GM21786 (cell line): ENCODE results near the gene MTMR1.

Source experiments
- ATAC-seq: cut with Tn5 transposase; IDR thresholded peaks from one replicate; pipeline ENCODE4 v1.9.1; 2021; ENCODE audit not compliant: unreplicated experiment

Gene MTMR1

DNA sequence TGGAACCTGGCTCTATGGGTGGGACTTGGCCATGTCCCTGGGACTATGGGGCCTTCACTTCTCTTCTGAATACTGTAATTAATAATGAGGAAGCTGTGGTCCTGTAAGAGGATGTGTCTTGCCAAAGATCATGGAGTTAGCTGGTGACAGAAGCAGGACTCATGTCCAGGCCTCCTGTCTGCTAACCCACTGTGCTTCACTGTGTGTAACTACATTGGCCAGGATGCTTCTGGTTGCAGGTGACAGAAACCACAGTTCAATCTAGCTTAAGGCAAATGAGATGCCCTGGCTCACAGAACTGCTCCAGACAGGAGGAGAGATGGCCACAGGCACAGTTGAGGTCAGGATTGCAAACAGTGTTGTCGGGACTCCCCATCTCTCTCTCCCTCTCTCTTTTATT, 3.1 kb downstream of the MTMR1 start:
- no peak for ATAC-seq

DNA sequence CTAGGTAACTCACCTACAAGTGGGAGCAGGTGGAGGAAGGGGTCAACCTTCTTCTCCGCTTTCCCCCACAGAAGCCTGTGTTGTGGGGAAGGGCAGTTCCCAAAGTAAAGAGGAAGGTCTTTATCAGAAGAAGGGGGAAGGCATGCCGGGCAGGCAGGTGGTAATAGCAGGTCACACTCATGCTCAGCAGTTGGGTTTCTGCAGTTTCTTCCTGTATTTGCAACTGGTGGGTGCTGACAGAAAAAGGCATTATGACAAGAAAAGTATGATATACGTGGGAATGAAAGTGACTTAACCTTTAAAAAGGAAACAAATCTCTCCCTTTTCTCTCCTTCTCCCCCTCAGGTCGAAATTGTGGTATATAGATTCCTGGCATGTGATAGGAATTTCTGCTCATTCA, 3.7 kb downstream of the MTMR1 start:
- no peak for ATAC-seq

DNA sequence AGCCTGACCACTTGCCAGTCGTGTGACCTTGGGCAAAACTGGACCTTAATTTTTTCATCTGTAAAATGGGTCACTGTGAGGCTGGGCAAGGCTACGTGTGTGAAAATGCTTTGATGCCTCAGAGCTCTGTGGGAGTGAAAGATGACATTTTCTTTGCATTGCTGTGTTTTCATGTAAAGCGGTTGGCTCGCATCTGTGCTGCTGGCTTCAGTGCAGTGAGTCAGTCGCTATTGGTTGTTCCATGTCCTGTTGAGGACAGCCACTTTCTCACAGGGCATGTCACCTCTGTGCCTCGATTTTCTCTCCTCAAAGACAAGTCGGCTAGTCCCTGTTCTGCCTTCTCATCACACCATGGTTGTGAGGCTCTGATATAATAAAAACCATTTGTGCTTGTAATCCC, 4.4 kb downstream of the MTMR1 start:
- no peak for ATAC-seq

DNA sequence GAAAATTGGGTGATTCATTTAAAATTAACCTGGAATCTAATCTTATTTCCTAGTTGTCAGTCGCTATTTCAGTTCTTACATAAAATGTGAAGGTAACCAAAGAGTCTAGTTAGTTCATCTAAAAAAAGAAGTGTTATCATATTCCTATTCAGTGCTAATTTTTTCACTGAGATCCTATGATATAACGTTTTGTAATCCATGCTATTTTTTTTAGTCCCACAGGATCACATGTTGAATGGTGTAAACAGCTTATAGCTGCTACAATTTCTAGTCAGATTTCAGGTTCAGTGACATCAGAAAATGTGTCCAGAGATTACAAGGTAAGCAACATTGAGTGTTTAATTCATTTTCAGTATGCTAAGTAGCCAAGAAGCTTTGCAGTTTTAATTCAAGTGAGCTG, 5.8 kb downstream of the MTMR1 start:
- no peak for ATAC-seq

DNA sequence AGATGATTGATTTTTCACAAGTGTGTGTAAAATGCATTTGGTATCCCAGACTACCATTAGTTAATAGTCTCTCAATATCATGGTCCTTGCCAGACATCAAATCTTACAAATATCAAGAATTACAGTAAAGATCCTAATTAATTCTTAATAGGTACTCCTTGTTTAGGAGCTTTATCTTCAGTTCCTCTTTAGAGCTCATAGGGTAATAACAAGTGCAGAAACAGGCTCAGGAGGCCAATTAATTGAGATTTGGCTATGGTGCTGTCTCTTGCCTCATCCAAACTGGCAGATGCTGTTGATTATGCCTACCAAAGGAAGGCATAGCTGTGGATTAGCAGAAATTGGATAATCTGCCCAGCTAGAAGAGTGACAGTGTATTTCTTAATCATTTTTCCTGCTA, 6.9 kb downstream of the MTMR1 start:
- no peak for ATAC-seq

DNA sequence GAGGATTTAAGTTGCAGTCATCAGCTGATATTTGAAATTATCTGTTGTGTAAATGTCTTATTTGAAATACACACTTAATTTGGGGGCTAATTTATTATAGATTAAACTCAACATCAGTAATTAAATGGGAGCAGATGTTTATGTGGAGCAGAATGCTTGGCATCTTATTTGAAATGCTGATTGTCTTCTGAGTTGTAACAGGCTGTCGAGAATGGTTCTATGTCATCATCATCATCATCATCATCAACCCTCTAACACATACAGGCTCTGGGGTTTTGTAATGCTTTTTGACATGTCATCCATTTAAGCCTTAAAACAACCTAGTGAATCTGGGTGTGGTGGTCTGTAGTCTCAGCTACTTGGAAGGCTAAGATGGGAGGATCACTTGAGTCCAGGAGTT, 8.2 kb downstream of the MTMR1 start:
- no peak for ATAC-seq

DNA sequence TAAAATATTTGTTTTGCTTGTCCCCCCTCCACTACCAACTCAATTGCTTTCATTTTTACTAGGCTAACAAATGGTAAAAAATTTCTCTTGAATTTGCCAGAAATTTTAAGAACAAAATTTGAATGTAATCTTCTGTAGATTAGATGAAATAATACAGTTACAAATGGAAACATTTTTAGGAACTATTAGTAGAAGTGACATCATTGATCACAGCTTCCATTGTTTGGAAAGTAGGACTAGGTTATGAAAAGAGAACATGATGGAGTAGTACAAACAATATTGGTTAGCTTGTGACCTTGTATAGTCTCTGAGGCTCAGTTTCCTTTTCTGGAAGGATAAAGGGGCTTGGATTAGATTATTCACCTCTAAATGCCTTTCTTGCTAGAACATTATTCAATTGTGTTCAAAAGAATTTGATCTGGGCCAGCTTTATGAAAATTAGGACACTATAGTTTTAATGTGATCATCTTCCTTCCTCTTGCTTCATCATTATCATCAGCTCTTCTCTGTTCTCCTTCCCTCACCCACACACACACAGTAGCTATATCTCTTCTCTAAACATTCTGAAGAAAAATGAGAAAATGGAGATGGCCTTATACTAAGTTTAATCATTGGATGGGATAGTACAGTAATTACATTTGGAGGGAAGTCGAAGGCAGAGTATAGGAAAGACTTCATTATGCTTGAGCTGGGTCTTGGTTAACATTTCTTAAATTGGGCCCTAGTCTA, 9.9 kb downstream of the MTMR1 start:
- no peak for ATAC-seq

DNA sequence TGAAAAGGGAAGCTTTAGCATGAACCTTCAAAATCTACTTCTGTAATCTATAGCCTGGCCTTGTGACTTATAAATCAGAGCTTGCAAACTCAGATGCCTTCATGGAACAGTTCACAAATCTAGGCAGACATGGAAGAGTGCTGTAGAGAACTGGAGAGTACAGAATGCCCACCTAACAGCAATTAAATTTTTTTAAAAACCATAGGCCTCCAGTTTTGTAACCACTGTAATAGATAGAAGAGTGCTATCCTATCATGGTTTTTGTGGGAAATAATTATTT, 10.4 kb downstream of the MTMR1 start:
- ATAC-seq: no peak

DNA sequence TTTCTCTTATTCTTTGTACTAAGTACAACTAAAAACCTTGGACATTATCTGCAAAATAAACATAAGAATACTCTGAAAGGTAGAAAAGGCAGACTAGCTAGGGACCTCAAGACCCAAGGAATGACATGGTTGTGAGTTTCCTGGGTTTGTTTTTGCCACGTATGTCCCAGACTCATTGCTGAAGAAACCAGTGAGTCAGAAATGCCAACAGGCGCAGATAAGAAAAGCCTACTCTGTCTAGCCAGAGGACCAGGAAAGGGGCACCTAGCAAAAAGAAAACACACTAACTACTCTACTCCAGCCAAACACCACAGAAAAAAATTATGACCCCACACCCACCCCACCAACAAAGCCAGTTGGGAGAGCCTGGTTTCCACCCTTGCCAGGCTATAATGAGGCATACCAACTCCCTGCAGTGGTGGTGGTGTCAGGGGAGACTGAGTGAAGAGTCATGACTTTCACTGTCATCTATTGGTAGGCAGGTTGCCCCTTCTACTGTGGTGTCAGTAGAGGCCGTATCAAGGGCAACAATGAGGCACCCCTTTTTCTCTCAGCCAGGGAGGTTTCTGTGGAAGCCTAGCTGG, 10.9 kb downstream of the MTMR1 start:
- ATAC-seq: no peak

DNA sequence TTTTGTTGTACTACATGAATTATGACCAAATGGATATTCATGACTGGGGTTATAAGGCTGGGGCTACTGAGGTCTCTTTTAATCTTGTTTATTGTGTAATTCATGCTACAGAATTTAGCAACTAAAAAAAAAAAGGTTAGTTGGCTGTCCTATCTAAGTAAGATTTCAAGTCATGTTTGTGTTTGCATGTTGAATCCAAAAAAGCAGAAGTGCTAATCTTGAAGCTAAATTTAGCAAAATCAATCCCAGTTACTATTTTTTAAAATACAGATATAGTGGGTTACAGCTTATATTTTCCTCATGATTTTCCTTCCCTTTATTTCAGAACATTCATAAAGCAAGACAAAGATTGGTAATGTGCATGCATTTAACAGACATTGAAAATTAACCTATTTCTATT, 19.4 kb downstream of the MTMR1 start:
- no peak for ATAC-seq

DNA sequence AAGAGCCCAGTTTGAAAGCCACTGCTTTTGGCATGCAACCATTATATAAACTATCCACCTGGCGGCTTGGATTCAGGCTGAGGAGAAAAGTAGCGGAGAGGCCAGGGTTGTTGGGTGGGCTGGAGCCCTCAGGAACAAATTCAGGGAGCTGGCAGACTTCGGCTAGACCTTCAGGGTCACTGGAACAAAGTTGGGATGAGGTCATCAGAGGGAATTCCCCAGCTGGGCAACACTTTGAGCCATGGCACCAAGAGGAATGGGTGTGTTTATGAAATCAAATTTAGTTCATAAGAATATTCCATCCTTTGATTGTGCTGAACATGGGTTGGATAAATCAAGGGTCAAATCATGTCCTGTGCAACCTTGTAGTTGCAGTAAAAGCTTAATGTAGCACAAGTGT, 22.0 kb downstream of the MTMR1 start:
- ATAC-seq: no peak

DNA sequence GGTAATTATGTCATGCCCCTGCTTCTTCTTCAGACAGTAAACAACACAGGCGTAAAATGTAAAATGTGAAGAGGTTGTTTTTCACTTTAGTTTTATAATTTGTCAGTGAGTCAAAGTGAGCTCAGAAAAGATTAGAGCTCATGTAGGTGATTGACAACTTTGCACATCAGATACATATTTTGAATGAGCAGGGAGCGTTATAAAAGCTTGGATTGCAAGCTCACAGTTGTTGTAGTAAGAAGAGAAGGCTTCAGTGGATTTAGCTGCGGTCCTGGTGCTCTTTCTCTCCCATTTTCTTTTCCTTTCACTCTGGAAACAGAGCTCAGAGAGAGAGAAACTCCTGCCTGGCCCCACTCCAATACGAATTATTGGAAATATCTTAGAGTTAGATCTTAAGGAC, 26.4 kb downstream of the MTMR1 start:
- ATAC-seq: no peak

DNA sequence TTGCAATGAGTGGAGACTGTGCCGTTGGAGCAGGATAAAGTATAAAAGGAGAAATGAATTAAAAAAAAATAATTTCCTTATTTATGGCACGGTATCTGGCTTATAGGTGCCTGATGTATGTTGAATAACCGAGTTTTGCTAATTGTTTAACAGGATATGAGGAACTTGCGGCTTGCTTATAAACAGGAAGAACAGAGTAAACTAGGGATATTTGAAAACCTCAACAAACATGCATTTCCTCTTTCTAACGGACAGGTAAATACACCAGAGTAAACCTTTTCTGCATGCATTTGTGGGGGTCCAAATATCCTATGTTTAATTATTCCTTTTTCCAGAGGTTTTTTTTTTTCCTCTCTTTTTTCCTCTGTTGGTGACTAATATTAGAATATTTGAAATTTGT, 36.8 kb downstream of the MTMR1 start:
- ATAC-seq: no peak

DNA sequence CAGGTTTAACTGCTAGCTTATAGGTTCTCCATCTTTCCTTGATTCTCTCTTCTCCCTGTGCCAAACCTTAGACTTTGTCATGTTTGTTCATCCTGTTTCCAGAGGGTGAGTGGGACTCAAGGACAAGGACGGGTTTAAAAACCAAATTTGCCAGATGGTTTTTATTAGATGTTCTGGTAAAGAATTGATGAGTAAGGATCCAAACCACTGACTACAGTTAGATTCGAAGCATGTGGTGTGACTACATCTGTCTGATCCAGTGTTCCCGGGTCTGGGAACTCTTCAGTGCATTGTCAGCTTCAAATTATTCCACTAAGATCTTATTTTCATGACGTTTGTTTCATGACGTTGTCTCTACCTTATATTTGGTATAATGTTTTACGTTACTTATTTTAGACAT, 37.5 kb downstream of the MTMR1 start:
- no peak for ATAC-seq

DNA sequence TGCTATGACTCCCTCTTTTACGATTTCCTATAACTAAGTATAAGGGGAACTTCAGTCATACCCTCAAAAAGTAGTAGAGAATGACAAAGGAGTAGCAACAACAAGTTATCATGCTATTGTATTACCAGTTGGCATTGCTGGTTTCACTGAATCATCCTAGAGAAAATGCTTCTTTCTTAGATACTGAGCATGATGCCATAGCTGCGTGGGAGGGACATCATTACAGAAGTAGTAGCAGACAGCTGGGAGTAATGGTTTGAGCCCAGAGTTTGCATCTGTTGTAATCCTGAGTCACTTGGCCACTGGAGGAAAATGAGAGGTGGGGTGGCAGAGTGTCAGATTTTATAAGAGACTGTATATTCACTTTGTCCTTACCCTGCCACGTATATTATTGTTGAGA, 38.6 kb downstream of the MTMR1 start:
- no peak for ATAC-seq

DNA sequence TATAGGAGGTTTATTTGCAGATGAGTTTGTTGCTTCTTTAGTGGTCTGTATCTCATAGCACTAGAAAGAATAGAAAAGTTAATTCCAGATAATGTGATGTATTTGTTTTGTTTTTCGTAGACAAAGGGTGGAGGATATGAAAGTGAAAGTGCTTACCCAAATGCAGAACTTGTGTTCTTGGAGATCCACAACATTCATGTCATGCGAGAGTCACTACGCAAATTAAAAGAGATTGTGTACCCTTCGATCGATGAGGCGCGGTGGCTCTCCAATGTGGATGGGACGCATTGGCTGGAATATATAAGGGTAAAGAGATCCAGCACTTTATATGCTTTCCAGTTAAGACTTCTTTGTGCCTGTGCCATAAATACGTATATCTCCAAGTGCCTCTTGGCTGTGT, 43.3 kb downstream of the MTMR1 start:
- ATAC-seq: no peak

DNA sequence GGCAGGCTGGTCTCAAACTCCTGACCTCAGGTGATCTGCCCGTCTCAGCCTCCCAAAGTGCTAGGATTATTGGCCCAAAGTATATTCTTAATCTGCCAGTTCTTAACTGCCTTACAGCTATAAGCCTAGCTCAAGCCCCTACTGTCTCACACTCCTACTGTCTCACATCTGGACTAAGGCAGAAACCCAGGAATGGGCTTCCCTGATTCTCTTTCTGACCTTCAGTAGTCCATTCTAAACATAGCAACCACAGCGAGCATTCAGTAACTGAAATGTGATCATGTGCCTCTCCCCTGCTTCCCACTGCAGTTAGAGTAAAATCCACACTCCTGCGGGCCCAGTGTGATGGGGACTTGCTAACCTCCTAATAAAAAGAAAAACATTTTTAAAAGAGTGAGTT, 58.9 kb downstream of the MTMR1 start:
- no peak for ATAC-seq

DNA sequence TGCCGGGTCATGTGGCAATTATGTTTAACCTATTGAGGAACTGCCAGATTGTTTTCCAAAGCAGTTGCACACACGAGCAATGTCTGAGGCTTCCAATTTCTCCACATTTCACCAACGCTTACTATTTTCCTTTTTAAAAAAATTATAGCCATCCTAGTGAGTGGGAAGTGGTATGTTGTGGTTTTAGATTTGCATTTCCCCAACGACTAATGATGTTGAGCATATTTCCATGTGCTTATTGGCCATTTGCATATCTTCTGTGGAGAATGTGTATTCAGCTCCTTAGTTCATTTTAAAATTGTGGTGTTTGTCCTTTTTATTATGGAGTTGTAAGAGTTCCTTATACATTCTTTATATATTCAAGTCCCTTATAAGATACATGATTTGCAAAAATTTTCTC, 60.2 kb downstream of the MTMR1 start:
- ATAC-seq: no peak

DNA sequence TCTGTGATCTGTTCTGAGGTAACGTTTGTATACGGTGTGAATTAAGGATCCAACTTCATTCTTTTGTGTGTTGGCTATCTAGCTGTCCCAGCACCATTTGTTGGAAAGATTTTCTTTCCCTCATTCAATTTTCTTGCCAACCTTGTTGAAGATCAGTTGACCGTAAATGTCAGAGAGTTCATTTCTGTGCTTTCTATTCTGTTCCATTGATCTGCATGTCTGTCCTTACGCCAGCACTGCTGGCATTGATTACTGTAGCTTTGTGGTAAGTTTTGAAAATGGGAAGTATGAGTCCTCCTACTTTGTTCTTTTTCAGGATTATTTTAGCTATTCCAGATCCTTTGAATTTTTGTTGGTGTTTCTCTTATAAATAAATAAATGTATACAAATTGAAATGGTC, 60.8 kb downstream of the MTMR1 start:
- no peak for ATAC-seq

DNA sequence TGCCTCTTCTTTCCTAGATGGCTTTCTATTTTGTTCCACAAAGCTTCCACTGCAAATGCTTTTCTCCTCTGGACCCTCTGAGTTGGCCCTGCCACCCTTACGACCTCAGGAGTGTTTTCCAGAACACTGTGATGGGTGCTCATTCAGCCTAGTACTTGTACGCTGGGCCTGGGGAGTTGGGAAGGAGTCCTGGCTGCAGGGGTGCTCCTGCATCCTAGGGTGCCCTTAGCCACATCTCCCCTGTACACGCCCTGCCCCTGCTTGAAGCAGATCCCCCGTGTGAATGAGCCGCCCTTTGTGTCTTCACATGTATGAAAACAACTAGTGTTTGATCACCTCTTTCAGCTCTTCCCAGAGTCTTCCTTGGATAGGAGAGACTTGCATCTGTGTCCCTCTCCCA, 64.2 kb downstream of the MTMR1 start:
- no peak for ATAC-seq

DNA sequence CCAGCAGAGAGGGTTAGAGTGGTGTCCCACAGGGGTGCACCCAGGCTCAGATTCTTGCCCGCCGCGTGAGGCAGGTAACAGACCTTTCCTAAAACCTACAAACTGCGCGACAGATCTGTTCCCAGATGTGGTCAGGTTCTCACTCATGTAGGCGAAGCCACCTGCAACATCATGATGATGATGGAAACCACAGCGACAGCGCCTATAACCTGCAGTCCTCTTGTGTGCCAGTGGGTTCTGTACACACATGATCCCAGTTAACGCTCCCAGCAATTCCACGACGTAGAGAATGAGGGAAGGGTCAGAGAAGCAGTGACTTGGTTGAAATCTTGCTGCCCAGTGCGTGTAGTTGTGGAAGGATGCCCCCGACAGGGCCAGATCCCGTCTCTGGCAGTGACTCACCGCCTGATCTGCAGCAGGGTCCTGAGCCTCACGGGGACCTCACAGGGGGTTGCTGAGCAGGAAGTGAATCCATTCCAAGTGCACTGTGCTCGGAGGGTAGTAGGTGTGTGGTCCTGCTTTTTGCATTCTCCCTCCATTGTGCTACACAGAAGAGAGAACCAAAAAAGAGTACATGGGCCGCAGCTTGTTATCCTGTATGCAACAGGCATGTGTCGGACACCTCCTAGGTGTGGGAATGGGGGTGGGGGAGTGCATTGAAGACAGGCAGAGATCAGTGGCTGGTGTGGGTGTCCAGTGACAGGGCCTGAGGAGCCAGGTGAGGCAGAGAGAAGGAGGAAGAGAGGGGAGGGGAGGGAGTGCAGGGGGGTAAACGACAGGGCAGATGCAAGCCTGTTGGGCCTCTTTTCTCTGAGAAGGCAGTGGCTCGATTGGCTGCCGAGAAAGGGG, 66.6 kb downstream of the MTMR1 start:
- no peak for ATAC-seq

DNA sequence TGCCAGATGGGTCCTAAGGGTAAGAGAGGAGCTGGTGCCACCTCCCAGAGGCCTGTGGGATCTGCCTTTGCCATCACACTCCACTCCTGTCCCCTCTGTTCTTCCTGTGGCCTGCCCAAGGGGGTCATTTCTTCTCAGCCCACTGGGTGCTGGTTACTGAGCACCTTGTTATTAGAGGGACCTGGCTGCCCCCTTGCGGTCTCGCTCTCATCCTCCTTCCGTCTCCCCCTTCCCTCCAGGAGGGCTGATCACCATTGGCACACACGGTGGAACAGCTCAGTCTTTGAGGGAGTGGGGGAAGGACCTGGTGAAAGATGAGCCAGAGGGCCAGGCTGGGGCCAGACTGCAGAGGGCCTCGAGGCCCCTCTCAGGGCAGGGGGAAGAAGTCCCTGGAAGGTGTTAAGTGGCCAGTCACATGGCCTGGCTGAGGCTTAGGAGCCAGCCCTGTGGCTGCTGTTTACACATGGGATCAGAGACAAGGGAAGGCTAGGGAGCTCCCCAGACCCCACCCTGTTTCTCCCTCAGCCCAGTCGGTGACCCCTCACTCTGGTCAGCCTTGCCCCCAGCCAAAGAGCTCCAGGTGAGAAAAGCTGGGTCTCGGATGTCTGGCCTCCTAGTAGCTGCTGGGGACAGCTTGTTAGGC, 68.1 kb downstream of the MTMR1 start:
- no peak for ATAC-seq
